ENCODE measurements around the gene SLC22A9.

The SLC22A9 gene

DNA sequence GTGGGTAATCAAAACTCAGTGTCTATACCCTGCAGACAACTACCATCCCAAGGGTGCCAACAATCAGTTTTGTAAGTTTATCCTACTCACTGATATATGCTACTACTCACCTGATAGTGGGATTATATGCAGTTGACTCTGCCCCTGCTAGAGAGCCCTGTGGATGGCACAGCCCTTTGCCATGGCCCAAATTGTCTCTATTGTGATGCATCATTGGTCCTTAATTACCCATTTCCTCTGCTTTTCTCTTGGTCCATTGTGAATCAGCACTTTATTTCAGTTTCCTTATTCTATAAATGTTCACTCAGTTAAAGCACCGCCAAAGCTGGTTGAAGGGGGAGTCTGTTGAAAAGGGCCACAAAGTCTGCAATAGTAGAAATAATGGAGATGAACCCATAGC lies 79.1 kb downstream of the SLC22A9 start:
- Histone ChIP-seq H3K27me3 (ENCODE audit: control insufficient read depth, low read length) (peaks cover 2% of the 10 kb centered on the region; the same call in 1 of the 2 replicates), H3K4me2 (ENCODE audit: low read length) (no peak overlapping the region), H3K79me2 (ENCODE audit: control insufficient read depth, low read length) (no peaks in the 10 kb centered on the region), H3K36me3 (ENCODE audit: control insufficient read depth, low read length) (no peaks in the 10 kb centered on the region), H3K9me3 (ENCODE audit: control insufficient read depth, insufficient read depth, low read length) (no peaks in the 10 kb centered on the region), H4K20me1 (ENCODE audit: control insufficient read depth, insufficient read depth, low read depth, low read length) (no peaks in the 10 kb centered on the region), H3K9me2 (replicated peaks; ENCODE audit: control insufficient read depth, low read length) (no peaks in the 10 kb centered on the region), H3K4me1 (ENCODE audit: control insufficient read depth, low read length) (no peaks in the 10 kb centered on the region), H3K27ac (ENCODE audit: low read depth, low read length) (no peak overlapping the region), H3F3A (ENCODE audit: control insufficient read depth, insufficient read depth) (no peaks in the 10 kb centered on the region), H3K4me3 (ENCODE audit: low read length) (no peak overlapping the region)
- no peak for TF ChIP-seq EZH2phosphoT487 (IDR thresholded peaks at IDR 0.05; ENCODE audit: borderline replicate concordance, low read length)
- TF ChIP-seq, protein P1, sequence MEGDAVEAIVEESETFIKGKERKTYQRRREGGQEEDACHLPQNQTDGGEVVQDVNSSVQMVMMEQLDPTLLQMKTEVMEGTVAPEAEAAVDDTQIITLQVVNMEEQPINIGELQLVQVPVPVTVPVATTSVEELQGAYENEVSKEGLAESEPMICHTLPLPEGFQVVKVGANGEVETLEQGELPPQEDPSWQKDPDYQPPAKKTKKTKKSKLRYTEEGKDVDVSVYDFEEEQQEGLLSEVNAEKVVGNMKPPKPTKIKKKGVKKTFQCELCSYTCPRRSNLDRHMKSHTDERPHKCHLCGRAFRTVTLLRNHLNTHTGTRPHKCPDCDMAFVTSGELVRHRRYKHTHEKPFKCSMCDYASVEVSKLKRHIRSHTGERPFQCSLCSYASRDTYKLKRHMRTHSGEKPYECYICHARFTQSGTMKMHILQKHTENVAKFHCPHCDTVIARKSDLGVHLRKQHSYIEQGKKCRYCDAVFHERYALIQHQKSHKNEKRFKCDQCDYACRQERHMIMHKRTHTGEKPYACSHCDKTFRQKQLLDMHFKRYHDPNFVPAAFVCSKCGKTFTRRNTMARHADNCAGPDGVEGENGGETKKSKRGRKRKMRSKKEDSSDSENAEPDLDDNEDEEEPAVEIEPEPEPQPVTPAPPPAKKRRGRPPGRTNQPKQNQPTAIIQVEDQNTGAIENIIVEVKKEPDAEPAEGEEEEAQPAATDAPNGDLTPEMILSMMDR (IDR thresholded peaks at IDR 0.05; ENCODE audit: low read depth, low read length, poor library complexity, severe bottlenecking), result no peak

DNA sequence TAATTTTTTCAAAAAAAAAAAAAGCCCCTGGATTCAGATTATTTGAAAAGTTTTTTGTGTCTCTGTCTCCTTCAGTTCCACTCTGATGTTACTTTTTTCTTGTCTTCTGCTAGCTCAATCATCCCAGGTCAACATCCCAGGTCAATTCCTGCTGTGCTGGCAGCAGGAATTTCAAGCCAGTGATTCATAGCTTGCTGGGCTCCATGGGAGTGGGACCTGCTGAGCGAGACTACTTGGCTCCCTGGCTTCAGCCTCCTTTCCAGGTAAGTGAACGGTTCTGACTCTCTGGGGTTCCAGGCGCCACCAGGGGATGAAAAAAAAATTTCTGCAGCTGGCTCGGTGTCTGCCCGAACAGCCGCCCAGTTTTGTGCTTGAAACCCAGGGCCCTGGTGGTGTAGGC lies 90.0 kb downstream of the SLC22A9 start:
- H3F3A ChIP-seq (ENCODE audit: control insufficient read depth, insufficient read depth), result no peaks in the 10 kb centered on the region
- no peak overlapping the region for H3K4me2 ChIP-seq (ENCODE audit: low read length)
- no peaks in the 10 kb centered on the region for H3K36me3 ChIP-seq (ENCODE audit: control insufficient read depth, low read length)
- no peaks in the 10 kb centered on the region for H3K9me3 ChIP-seq (ENCODE audit: control insufficient read depth, insufficient read depth, low read length)
- TF ChIP-seq EZH2phosphoT487 (IDR thresholded peaks at IDR 0.05; ENCODE audit: borderline replicate concordance, low read length), result no peak
- TF ChIP-seq, protein P1 (IDR thresholded peaks at IDR 0.05; ENCODE audit: low read depth, low read length, poor library complexity, severe bottlenecking), result no peak
- H3K27ac ChIP-seq (ENCODE audit: low read depth, low read length), result no peak overlapping the region
- H3K9me2 ChIP-seq (replicated peaks; ENCODE audit: control insufficient read depth, low read length), result no peaks in the 10 kb centered on the region
- H3K79me2 ChIP-seq (ENCODE audit: control insufficient read depth, low read length), result no peaks in the 10 kb centered on the region
- no peak overlapping the region for H3K4me3 ChIP-seq (ENCODE audit: low read length)
- no peaks in the 10 kb centered on the region for H3K27me3 ChIP-seq (ENCODE audit: control insufficient read depth, low read length)
- no peaks in the 10 kb centered on the region for H4K20me1 ChIP-seq (ENCODE audit: control insufficient read depth, insufficient read depth, low read depth, low read length)
- no peaks in the 10 kb centered on the region for H3K4me1 ChIP-seq (ENCODE audit: control insufficient read depth, low read length)
